GM23338 (cell line): ENCODE measurements around the gene PHF23. TPM values are rescaled to one million over a fixed set of nuclear protein-coding genes. Genes with fewer than 3 reads are reported as not detected.

Experiments used
- ATAC-seq: fragments of 200-7000 bp; cut with Tn5 transposase; 3 replicates; pipeline ENCODE4 v1.9.1; 2020
- DNase-seq: peaks from one replicate; pipeline ENCODE4 v3.0.0-alpha.2; 2015; ENCODE audit warnings: low spot score
- H2AFZ ChIP-seq: fragments of 200-600 bp; sonication (generic); 2 replicates; pipeline ENCODE4 v1.8.0; 2016; ENCODE audit warnings: antibody characterized with exemption, mild to moderate bottlenecking, moderate library complexity
- H3F3A ChIP-seq: fragments of 200-600 bp; sonication (generic); replicated peaks from 2 replicates; pipeline ENCODE4 v1.8.0; 2017; ENCODE audit warnings: antibody characterized with exemption, mixed run types, low read depth
- H3K27ac ChIP-seq: fragments of 200-600 bp; sonication (generic); 2 replicates; pipeline ENCODE4 v1.6.1; 2016; ENCODE audit warnings: low read depth
- H3K27me3 ChIP-seq: fragments of 200-600 bp; sonication (generic); 2 replicates; pipeline ENCODE4 v1.8.0; 2016; ENCODE audit warnings: mild to moderate bottlenecking, mixed run types, moderate library complexity; ENCODE audit not compliant: insufficient read depth
- H3K36me3 ChIP-seq: fragments of 200-600 bp; sonication (generic); 2 replicates; pipeline ENCODE4 v1.8.0; 2016; ENCODE audit warnings: mild to moderate bottlenecking; ENCODE audit not compliant: insufficient read depth
- H3K4me1 ChIP-seq: fragments of 200-600 bp; sonication (generic); 2 replicates; pipeline ENCODE4 v1.8.0; 2016; ENCODE audit warnings: mild to moderate bottlenecking, moderate library complexity; ENCODE audit not compliant: insufficient read depth
- H3K4me2 ChIP-seq: fragments of 200-600 bp; sonication (generic); 2 replicates; pipeline ENCODE4 v1.7.1; 2017; ENCODE audit warnings: mixed run types
- H3K4me3 ChIP-seq: fragments of 200-600 bp; sonication (generic); 2 replicates; pipeline ENCODE4 v1.6.1; 2016; ENCODE audit warnings: mixed run types
- H3K79me2 ChIP-seq: fragments of 200-600 bp; sonication (generic); replicated peaks from 2 replicates; pipeline ENCODE4 v1.8.0; 2017; ENCODE audit warnings: mild to moderate bottlenecking; ENCODE audit not compliant: insufficient read depth
- H3K9me2 ChIP-seq: fragments of 200-600 bp; sonication (generic); 2 replicates; pipeline ENCODE4 v1.8.0; 2017; ENCODE audit not compliant: insufficient read depth
- H4K20me1 ChIP-seq: fragments of 200-600 bp; sonication (generic); replicated peaks from 2 replicates; pipeline ENCODE4 v1.8.0; 2017; ENCODE audit warnings: mild to moderate bottlenecking; ENCODE audit not compliant: insufficient read depth
- H3K27ac Mint-ChIP-seq: 2 replicates; pipeline ENCODE4 v1.8.0; 2020; ENCODE audit warnings: inconsistent platforms, mild to moderate bottlenecking, moderate library complexity, mixed read lengths
- H3K27me3 Mint-ChIP-seq: 3 replicates; pipeline ENCODE4 v1.8.0; 2022; ENCODE audit warnings: low read depth, mild to moderate bottlenecking, moderate library complexity, mixed read lengths, inconsistent platforms; ENCODE audit not compliant: insufficient read depth, poor library complexity
- H3K36me3 Mint-ChIP-seq: 3 replicates; pipeline ENCODE4 v1.8.0; 2021; ENCODE audit warnings: low read depth, mild to moderate bottlenecking, inconsistent platforms, moderate library complexity, mixed read lengths
- H3K4me1 Mint-ChIP-seq: 3 replicates; pipeline ENCODE4 v1.8.0; 2020; ENCODE audit warnings: mild to moderate bottlenecking, inconsistent platforms, mixed read lengths
- H3K4me3 Mint-ChIP-seq: 3 replicates; pipeline ENCODE4 v1.8.0; 2021; ENCODE audit warnings: moderate library complexity, mild to moderate bottlenecking, inconsistent platforms, mixed read lengths
- H3K9me3 Mint-ChIP-seq: 3 replicates; pipeline ENCODE4 v1.8.0; 2020; ENCODE audit warnings: moderate library complexity, mild to moderate bottlenecking, inconsistent platforms, mixed read lengths
- CREB1 ChIP-seq: fragments of 250-450 bp; sonication (Bioruptor Pico); IDR thresholded peaks from 2 replicates; pipeline ENCODE4 v1.5.0; 2020; ENCODE audit warnings: low read depth, mild to moderate bottlenecking, moderate library complexity
- EZH2phosphoT487 ChIP-seq: fragments of 200-600 bp; sonication (generic); IDR thresholded peaks from one replicate; pipeline ENCODE4 v1.8.1; 2018; ENCODE audit warnings: antibody characterized with exemption; ENCODE audit not compliant: unreplicated experiment
- JUNB ChIP-seq: IDR thresholded peaks from one replicate; pipeline ENCODE4 v1.6.1; 2016; ENCODE audit warnings: antibody characterized with exemption; ENCODE audit not compliant: unreplicated experiment
- POLR2AphosphoS5 ChIP-seq: IDR thresholded peaks from 2 replicates; pipeline ENCODE4 v1.6.1; 2016; ENCODE audit warnings: antibody characterized with exemption, low read depth
- STAT1 ChIP-seq: IDR thresholded peaks from one replicate; pipeline ENCODE4 v1.6.1; 2016; ENCODE audit warnings: antibody characterized with exemption; ENCODE audit not compliant: unreplicated experiment
- ZNF114 ChIP-seq: fragments of 250-450 bp; sonication (Bioruptor Pico); IDR thresholded peaks from 2 replicates; pipeline ENCODE4 v1.5.0; 2020; ENCODE audit warnings: mild to moderate bottlenecking, moderate library complexity
- ZNF331 ChIP-seq: fragments of 250-450 bp; sonication (Bioruptor Pico); IDR thresholded peaks from 2 replicates; pipeline ENCODE4 v1.5.0; 2020; ENCODE audit warnings: low read depth, mild to moderate bottlenecking, moderate library complexity
- polyA plus RNA-seq: library from polyadenylated mRNA; unstranded; fragments of >200 nt; fragmentation: Nextera tagmentation; extraction: Ambion mirVana; gene quantifications from 2 replicates; pipeline ENCODE4 v1.2.1, GENCODE V29; 2016
- total RNA-seq: library from RNA; depleted of rRNA; stranded (reverse); fragments of >200 nt; shearing (Covaris generic); gene quantifications from 2 replicates; pipeline ENCODE4 v1.2.3, GENCODE V29; 2014
- TF ChIP-seq, protein P1 (sequence below): IDR thresholded peaks from one replicate; pipeline ENCODE4 v1.6.1; 2018; ENCODE audit warnings: antibody characterized with exemption; ENCODE audit not compliant: unreplicated experiment
- TF ChIP-seq, protein P2 (sequence below), 2 experiments: fragments of 200-600 bp in 1 of 2; sonication (generic) in 1 of 2; conservative IDR thresholded peaks; 2 replicates each; pipeline versions ENCODE4 v1.5.1 to v1.6.1; 2016 to 2017; ENCODE audit warnings: antibody characterized with exemption in 2 of 2, low read depth in 2 of 2, mild to moderate bottlenecking in 2 of 2, moderate library complexity in 1 of 2
- TF ChIP-seq, protein P3 (sequence below): fragments of 250-450 bp; sonication (Bioruptor Pico); IDR thresholded peaks from 2 replicates; pipeline ENCODE4 v1.5.0; 2020; ENCODE audit warnings: mild to moderate bottlenecking, moderate library complexity
- TF ChIP-seq, protein P4 (sequence below): IDR thresholded peaks from 2 replicates; pipeline ENCODE4 v1.6.1; 2016; ENCODE audit warnings: antibody characterized with exemption

Gene PHF23
- total and polyA plus RNA-seq, 2 experiments from 2014 or later: 35.4 to 51.0 TPM

DNA sequence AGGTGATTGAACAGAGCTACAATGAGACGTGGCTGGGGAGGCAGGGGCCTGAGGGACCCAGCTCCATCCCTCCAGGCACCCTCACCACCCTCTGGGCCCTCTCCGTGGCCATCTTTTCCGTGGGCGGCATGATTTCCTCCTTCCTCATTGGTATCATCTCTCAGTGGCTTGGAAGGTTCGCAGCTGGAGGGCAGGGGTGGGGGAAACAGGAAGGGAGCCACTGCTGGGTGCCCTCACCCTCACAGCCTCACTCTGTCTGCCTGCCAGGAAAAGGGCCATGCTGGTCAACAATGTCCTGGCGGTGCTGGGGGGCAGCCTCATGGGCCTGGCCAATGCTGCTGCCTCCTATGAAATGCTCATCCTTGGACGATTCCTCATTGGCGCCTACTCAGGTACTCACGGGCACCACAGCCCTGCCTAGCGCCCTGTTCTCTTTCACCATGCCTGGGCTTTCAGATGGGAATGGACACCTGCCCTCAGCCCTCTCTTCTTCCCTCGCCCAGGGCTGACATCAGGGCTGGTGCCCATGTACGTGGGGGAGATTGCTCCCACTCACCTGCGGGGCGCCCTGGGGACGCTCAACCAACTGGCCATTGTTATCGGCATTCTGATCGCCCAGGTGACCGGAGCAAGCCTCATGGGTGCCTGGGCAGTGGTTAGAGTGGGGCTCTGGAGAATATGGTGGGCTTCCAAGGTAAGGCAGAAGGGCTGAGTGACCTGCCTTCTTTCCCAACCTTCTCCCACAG is 44.4 kb upstream of the PHF23 start:
- Mint-ChIP-seq H3K27ac (no peak overlapping the region), H3K9me3 (no peaks in the 10 kb centered on the region; the same call in 2 of the 3 replicates), H3K4me1 (peaks cover 29% of the 10 kb centered on the region), H3K4me3 (peak overlapping the region; percentile 59; the same call in 2 of the 3 replicates), H3K27me3 (peaks cover 18% of the 10 kb centered on the region), H3K36me3 (peaks cover 15% of the 10 kb centered on the region)
- peaks cover 10% of the 10 kb centered on the region for H3K27me3 ChIP-seq
- TF ChIP-seq, protein P1, sequence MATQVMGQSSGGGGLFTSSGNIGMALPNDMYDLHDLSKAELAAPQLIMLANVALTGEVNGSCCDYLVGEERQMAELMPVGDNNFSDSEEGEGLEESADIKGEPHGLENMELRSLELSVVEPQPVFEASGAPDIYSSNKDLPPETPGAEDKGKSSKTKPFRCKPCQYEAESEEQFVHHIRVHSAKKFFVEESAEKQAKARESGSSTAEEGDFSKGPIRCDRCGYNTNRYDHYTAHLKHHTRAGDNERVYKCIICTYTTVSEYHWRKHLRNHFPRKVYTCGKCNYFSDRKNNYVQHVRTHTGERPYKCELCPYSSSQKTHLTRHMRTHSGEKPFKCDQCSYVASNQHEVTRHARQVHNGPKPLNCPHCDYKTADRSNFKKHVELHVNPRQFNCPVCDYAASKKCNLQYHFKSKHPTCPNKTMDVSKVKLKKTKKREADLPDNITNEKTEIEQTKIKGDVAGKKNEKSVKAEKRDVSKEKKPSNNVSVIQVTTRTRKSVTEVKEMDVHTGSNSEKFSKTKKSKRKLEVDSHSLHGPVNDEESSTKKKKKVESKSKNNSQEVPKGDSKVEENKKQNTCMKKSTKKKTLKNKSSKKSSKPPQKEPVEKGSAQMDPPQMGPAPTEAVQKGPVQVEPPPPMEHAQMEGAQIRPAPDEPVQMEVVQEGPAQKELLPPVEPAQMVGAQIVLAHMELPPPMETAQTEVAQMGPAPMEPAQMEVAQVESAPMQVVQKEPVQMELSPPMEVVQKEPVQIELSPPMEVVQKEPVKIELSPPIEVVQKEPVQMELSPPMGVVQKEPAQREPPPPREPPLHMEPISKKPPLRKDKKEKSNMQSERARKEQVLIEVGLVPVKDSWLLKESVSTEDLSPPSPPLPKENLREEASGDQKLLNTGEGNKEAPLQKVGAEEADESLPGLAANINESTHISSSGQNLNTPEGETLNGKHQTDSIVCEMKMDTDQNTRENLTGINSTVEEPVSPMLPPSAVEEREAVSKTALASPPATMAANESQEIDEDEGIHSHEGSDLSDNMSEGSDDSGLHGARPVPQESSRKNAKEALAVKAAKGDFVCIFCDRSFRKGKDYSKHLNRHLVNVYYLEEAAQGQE: no peak
- TF ChIP-seq ZNF331 (CRISPR knock-in tag) (no peak), STAT1 (no peak), CREB1 (CRISPR knock-in tag) (no peak), POLR2AphosphoS5 (no peak), EZH2phosphoT487 (no peak), JUNB (no peak), ZNF114 (CRISPR knock-in tag) (no peak)
- TF ChIP-seq, protein P2, sequence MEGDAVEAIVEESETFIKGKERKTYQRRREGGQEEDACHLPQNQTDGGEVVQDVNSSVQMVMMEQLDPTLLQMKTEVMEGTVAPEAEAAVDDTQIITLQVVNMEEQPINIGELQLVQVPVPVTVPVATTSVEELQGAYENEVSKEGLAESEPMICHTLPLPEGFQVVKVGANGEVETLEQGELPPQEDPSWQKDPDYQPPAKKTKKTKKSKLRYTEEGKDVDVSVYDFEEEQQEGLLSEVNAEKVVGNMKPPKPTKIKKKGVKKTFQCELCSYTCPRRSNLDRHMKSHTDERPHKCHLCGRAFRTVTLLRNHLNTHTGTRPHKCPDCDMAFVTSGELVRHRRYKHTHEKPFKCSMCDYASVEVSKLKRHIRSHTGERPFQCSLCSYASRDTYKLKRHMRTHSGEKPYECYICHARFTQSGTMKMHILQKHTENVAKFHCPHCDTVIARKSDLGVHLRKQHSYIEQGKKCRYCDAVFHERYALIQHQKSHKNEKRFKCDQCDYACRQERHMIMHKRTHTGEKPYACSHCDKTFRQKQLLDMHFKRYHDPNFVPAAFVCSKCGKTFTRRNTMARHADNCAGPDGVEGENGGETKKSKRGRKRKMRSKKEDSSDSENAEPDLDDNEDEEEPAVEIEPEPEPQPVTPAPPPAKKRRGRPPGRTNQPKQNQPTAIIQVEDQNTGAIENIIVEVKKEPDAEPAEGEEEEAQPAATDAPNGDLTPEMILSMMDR (conservative IDR thresholded peaks at IDR 0.05; ENCODE audit: low read depth in 2 of 2): no peak
- TF ChIP-seq, protein P3, sequence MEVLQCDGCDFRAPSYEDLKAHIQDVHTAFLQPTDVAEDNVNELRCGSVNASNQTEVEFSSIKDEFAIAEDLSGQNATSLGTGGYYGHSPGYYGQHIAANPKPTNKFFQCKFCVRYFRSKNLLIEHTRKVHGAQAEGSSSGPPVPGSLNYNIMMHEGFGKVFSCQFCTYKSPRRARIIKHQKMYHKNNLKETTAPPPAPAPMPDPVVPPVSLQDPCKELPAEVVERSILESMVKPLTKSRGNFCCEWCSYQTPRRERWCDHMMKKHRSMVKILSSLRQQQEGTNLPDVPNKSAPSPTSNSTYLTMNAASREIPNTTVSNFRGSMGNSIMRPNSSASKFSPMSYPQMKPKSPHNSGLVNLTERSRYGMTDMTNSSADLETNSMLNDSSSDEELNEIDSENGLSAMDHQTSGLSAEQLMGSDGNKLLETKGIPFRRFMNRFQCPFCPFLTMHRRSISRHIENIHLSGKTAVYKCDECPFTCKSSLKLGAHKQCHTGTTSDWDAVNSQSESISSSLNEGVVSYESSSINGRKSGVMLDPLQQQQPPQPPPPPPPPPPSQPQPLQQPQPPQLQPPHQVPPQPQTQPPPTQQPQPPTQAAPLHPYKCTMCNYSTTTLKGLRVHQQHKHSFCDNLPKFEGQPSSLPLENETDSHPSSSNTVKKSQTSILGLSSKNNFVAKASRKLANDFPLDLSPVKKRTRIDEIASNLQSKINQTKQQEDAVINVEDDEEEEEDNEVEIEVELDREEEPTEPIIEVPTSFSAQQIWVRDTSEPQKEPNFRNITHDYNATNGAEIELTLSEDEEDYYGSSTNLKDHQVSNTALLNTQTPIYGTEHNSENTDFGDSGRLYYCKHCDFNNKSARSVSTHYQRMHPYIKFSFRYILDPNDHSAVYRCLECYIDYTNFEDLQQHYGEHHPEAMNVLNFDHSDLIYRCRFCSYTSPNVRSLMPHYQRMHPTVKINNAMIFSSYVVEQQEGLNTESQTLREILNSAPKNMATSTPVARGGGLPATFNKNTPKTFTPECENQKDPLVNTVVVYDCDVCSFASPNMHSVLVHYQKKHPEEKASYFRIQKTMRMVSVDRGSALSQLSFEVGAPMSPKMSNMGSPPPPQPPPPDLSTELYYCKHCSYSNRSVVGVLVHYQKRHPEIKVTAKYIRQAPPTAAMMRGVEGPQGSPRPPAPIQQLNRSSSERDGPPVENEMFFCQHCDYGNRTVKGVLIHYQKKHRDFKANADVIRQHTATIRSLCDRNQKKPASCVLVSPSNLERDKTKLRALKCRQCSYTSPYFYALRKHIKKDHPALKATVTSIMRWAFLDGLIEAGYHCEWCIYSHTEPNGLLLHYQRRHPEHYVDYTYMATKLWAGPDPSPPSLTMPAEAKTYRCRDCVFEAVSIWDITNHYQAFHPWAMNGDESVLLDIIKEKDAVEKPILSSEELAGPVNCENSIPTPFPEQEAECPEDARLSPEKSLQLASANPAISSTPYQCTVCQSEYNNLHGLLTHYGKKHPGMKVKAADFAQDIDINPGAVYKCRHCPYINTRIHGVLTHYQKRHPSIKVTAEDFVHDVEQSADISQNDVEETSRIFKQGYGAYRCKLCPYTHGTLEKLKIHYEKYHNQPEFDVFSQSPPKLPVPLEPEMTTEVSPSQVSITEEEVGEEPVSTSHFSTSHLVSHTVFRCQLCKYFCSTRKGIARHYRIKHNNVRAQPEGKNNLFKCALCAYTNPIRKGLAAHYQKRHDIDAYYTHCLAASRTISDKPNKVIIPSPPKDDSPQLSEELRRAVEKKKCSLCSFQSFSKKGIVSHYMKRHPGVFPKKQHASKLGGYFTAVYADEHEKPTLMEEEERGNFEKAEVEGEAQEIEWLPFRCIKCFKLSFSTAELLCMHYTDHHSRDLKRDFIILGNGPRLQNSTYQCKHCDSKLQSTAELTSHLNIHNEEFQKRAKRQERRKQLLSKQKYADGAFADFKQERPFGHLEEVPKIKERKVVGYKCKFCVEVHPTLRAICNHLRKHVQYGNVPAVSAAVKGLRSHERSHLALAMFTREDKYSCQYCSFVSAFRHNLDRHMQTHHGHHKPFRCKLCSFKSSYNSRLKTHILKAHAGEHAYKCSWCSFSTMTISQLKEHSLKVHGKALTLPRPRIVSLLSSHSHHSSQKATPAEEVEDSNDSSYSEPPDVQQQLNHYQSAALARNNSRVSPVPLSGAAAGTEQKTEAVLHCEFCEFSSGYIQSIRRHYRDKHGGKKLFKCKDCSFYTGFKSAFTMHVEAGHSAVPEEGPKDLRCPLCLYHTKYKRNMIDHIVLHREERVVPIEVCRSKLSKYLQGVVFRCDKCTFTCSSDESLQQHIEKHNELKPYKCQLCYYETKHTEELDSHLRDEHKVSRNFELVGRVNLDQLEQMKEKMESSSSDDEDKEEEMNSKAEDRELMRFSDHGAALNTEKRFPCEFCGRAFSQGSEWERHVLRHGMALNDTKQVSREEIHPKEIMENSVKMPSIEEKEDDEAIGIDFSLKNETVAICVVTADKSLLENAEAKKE (CRISPR knock-in tag): no peak
- TF ChIP-seq, protein P4, sequence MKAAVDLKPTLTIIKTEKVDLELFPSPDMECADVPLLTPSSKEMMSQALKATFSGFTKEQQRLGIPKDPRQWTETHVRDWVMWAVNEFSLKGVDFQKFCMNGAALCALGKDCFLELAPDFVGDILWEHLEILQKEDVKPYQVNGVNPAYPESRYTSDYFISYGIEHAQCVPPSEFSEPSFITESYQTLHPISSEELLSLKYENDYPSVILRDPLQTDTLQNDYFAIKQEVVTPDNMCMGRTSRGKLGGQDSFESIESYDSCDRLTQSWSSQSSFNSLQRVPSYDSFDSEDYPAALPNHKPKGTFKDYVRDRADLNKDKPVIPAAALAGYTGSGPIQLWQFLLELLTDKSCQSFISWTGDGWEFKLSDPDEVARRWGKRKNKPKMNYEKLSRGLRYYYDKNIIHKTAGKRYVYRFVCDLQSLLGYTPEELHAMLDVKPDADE: no peak
- H3K4me1 ChIP-seq: peaks cover 13% of the 10 kb centered on the region; the same call in 1 of the 2 replicates
- H3K79me2 ChIP-seq: no peaks in the 10 kb centered on the region
- no peaks in the 10 kb centered on the region for H3K9me2 ChIP-seq
- H3F3A ChIP-seq: peaks cover 15% of the 10 kb centered on the region; the same call in 1 of the 2 replicates
- ATAC-seq (no peak), DNase-seq (no peak)
- H3K36me3 ChIP-seq: peaks cover 5% of the 10 kb centered on the region; the same call in 1 of the 2 replicates
- H3K27ac ChIP-seq: no peak overlapping the region
- H4K20me1 ChIP-seq: peaks cover 3% of the 10 kb centered on the region; the same call in 1 of the 2 replicates
- H2AFZ ChIP-seq: no peak overlapping the region
- no peak overlapping the region for H3K4me3 ChIP-seq
- H3K4me2 ChIP-seq: no peak overlapping the region
